Measurements from ENCODE around the gene CYB561D2.

The CYB561D2 gene

DNA sequence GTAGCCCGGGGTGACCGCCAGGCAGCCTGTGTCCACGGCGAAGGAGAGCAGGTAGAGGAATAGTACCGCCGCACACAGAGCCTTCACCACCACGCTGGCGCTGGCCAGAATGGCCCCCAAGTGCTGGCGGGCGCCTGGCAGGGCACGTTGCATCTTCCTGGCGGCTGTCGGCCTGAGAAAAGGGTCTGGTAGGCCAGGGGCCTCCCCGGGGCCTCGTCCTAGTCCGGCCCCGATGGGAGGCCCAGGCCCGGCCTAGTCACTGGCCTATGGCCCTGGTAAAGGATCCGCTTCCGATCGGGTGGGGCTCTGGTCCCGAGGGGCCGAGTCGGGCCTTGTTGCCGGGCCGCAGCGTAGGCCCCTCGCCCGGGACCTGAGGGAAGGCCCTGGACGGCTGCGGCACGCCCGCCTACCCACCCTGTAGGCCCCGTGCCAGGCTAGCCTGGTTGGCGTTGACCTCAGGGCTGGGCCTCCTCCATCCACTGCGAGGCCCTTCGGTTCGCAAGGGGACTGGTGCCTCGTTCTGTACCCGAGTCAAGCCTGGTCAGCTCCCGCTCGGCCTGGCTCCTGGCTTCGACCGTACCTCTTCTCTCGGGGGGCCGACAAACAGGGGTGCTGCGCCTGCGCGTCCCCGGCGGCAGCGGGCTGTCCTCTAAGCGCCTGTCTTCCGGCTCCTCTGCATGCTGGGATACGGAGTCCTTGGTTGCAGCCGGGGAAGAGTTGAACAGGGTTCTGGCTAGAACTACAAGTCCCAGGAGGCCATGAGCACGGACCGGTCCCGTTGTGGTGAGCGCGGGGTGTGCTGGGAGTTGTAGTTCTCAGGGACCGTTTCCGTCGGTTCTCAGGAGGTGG is 8.5 kb downstream of the CYB561D2 start, which contains the start of gene TMEM115:
Gene TMEM115 (minus strand): TSS at position 611 of the 849 bp plus-strand sequence. CDS start 458 bp downstream, at position 153.
- DNase-seq = peak; percentile 86 to 100 (median 99)

- no peak for DNase-seq
Observed at GRCh38 chr3:50359760-50360110, 9.1 kb downstream of the CYB561D2 start.

GRCh38 chr3:50364573-50365079 is 14.0 kb downstream of the CYB561D2 start:
- DNase-seq = no peak

DNA sequence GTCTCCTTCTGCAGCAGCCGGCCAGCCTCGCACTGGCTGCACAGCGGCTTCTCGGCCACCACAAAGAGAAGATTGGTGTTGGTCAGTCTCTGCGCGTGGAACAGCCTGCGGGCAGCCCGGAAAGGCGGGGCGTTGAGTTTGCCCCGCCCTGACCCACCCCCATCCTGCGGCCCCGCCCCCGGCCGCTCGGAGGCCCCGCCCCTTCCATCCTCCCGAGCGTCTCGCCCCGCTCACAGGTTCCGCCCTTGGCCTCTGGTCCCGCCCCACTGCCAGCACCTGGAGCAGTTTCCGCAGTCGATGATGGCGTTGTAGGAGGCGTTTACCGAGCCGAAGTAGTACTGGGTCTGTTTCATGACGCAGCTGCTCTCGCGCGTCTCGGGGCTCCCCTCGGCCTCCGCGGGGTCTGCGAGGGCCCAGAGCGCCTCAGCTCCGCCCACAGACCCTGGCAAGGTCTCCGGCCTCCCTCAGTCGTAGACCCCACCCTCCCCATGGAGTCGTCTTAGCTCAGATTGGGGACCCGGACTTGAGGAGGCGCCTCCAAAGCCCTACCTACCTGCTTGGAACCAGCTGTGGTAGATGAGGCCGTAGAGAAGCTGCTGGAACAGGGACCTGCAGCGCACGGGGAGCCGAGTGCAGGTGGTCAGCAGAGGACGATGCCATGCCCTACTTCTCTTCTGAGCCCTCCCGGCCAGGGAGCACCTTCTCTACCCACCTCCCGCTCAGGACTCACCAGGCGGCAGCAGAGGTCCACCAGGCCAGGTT is 14.6 kb downstream of the CYB561D2 start:
- peak in 54 of 56 donors; percentile 12 to 88 (median 62) for DNase-seq

DNA sequence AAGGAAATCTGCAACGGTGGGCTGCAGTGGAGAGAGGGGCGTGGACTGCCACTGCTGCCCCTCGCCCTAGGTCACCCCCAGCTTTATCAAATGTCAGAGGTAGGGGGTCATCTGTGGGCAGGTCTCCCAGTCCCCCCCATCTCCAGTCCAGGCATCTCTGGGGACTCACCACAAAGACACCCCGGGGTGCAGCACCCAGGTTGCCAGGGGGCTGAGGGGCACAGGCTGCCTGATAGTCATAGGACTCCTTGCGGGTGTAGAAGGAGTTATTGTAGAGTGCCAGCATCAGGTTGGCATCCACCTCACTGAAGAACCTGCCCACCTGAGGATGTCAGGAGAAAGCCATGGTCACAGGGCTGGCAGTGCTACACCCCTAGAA is 15.2 kb downstream of the CYB561D2 start:
- DNase-seq = no peak

DNA sequence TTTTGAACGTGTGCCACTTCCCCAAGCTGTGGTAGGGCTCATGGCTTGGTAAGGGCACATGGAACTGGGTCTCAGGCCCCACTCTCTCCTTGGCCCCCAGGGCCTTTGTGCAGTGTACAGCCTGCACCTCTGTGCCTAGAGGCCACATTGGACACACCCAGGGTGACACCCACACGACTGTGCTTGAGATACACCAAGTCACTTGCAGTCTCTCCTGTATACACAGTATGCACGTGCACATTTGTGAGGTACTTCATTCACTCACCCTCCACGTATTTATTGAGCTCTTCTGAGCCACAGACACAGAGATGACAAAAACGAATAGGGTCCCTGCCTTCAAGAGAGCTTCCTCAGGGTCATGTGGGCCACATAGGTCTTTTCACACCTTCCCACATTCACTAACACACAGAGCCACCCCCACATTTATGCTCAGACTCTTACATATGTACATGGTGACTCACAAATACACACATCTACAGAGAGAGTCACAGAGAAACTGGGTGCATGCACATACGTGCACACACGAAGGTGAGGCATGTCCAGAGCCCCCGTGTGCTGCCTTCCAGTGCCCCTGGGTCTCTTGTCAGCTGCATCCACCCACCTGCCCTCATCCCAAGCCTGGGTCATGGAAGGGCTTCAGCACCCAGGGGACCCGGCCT is 18.5 kb downstream of the CYB561D2 start:
- no peak for DNase-seq

DNA sequence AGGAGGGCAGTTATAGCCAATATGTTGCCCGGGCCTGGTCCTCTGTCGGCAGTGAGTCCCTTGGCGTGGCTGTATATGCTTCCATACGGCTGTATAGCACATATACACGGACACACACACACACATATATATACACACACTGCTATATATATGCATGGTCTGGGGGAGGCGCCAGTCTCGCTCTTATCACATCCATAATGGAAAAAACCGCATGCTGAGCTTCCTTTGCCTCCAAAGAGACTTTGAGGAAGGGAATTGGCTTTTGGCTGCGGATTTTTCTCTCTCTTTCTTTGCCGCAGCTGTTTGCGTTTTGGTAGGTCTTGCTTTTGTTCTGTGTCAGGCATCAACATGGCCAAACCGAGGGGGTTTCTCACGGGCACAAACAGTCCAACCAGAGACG is 19.9 kb downstream of the CYB561D2 start:
- DNase-seq = no peak

GRCh38 chr3:50371133-50371685 is 20.5 kb downstream of the CYB561D2 start:
- DNase-seq = no peak

DNA sequence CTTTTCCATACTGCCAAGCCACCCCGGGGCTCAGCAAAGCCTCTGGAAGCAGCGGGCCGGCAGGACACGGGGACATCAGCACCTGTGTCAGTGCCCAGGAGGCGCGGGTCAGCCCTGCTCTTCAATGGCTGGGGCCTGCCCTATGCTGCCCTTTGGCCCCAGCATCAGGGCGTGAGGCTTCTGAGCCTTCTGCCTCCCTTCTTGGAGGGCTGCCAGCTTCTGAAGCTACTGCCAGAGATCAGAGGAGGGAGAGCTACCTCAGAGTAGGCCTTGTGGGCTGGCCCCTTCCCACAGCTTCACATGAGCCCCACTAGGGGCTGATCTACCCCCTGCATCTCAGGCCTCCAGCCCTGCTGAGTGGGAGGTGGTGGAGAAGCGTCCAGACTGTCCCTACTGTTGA is 21.7 kb downstream of the CYB561D2 start:
- DNase-seq = no peak

GRCh38 chr3:50373146-50374051 is 22.7 kb downstream of the CYB561D2 start:
- DNase-seq = no peak

DNA sequence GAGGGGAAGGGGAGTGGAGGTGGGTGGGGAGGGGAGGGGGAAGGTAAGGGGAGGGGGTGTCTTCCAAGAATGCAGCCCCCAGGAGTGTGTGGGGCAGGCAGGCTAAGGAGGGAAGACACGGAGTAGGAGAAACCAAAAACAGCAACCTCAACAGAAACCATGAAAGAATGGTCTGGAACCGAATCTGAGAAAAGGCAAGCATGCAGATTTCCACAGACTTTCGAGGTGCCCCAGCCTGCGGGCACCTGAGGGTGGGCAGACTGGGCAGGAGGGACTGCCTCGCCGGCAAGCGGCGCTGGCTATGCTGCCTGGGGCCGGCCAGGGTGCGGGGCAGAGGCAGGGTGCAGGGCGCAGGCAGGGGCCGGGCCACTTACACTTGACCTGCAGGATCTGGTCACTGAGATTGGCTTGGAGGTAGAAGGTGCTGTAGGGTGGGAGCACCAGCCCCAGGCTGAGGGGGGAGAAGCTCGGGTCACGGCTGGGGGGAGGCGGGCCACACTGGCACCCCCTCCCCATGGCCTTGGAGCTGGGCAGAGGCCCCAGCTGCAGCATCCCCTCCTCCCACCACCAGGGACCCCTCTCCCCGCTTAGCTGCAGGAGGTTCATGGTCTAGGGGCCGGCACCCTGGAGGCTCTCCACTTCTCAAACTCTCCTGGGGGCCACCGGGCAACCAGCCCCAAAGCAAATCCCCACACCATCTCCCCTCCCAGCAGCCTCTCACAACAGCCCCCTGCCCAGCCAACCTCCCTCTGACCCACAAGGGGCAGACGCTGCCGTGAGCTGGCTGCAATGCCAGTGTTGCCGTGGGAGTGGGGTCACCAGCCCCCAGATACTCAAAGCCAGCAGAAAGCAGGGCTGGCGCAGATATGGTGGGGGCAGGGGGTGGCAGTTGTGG is 23.9 kb downstream of the CYB561D2 start:
- no peak for DNase-seq

DNA sequence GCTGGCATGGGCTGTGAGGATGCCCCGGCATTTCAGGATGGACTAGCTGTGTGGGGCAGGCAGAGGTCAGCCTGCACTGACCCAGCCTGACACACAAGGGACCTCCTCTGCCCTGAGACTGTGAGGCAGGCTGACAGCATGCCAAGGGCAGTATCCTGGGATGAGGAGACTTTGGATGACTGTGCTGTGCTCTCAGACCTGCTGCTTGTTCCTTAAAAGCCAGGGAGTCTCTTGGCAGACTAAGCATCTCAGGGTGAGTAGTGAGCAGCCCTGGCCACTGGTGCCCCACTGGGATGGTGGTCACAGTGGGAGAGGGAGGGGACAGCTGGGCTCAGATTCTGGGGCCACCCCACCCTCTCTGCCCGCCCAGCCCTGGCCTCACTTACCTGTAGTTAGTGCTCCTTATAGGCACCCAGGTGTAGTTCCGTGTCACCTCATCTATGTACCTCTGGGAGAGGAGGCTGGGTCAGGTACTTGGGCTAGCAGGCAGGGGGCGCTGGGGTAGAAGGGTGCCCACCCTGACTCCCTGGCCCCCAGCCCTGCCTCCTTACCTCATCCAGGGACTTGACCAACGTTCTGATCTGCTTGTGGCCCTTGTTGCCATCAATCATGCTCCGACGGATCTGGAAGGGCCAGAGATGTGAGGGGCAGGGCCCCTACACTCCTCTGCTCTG is 24.7 kb downstream of the CYB561D2 start:
- DNase-seq = no peak

GRCh38 chr3:50378024-50378423 is 27.4 kb downstream of the CYB561D2 start:
- no peak for DNase-seq

GRCh38 chr3:50378757-50379156 is 28.1 kb downstream of the CYB561D2 start:
- no peak for DNase-seq

DNA sequence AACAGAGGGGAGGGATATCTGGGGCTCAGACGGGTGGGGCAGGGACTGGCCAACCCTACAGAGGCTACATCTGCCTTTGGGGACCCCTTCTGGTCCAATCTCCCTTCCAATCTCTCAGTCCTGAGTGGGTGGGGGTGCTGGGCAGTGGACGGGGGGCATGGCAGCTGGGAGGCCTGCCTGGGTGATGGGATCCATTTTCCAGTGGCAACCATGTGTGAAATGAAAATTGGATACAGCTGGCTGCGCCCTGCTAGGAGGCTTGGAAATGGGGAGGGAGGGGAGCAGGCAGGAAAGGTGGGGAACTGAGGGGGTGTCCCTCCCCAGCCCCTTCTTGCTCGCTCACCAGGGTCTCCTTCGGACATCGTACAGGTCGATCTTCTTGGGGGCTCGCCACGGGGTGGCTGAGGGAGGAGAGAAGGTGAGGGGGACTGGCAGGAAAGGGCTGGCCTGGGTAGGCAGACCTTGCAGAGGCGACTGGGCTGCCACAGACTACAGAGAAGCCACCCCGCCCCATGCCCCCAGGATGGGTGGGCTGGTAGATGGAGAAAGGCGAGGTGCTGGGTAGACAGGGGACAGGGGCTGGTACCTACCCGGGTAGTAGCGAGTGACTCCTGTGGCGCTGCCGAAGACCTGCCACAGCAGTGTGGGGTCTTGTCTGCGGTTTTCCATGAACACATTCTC is 29.9 kb downstream of the CYB561D2 start:
- no peak for DNase-seq

- no peak for DNase-seq
Observed at GRCh38 chr3:50381383-50381782, 30.7 kb downstream of the CYB561D2 start.

DNA sequence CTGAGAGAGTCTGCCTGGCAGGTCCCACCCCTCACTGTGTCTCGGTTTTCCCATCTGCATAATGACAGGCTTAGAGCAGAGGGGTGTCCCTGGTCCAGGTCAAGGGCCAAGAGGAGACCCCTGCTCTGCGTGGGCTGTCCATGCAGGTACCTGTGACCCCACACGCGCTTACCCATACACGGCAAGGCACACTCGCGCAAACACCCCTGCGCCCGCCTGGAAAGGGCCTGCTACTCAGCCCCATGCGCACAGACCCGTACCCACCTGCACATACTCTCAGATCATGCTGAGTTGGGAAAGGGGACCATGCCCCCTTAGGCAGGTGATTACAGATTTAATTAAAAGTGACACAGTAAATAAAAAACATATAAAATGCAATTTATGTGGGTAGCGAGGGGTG is 32.1 kb downstream of the CYB561D2 start:
- no peak for DNase-seq

DNA sequence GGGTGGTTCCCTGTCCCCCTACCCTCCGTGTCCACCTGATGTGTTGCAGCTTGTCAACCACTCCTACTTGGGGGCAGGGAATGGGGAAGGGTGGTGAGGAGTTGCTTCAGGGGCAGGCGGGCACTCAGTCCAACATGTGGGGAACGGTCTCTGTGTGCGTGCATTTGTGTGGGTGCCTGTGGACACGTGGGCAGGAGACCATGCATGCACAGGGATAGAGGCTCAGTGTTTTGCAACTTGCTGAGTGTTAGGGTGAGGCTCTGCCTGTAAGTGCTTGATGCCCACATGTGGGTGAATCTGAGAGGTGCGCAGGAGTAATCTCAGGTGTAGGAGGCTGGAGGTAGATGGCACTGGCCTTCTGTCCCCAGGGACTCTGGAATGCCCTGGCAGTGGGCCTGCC is 33.1 kb downstream of the CYB561D2 start:
- no peak for DNase-seq

Measured in nucleus accumbens (tissue), 56 donors.